ENCODE measurements around the gene ABI3.
"Not testable (repeated sequence)": the region's sequence is repeated elsewhere in the genome, so short reads cannot be mapped to it uniquely, and the experiment has no call there.

DNA sequence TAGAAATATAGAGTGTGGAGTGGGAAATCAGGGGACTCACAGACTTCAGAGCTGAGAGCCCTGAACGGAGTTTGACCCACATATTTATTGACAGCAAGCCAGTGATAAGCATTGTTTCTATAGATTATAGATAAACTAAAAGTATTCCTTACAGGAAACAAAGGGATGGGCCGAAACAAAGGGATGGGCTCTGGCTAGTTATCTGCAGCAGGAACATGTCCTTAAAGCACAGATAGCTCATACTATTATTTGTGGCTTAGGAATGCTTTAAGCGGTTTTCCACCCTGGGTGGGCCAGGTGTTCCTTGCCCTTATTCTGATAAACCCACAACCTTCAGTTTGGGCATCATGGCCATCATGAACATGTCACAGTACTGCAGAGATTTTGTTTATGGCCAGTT is 39.8 kb upstream of the ABI3 start:
- not testable (repeated sequence) for TF ChIP-seq CTCF, POLR2A (IDR thresholded peaks at IDR 0.05)

Measured in esophagus squamous epithelium (tissue), 4 donors.